HepG2 (cell line): Measurements from ENCODE around the gene PPP2R5C. TPM values are rescaled to one million over a fixed set of nuclear protein-coding genes. Genes with fewer than 3 reads are reported as not detected.

Experiments
- polyA plus RNA-seq, 8 experiments: library from polyadenylated mRNA; depleted of rRNA in 3 of 8; stranded (reverse) in 7 of 8; unstranded in 1 of 8; fragments of >200 nt; fragmentation: Illumina TruSeq in 4 of 8; extraction: Trizol in 4 of 8; gene quantifications; 2 replicates each; pipeline versions ENCODE4 v1.2.1 to v1.2.3, GENCODE V29; 2011 to 2016; ENCODE audit warnings: low read depth in 4 of 8, missing spikeins in 1 of 8, mixed read lengths in 1 of 8; ENCODE audit not compliant: insufficient read depth in 1 of 8
- total RNA-seq, 5 experiments: library from RNA; depleted of rRNA; stranded (reverse); fragments of >200 nt; fragmentation: Illumina TruSeq; extraction: Trizol; gene quantifications; 2 replicates each; pipeline ENCODE4 v1.2.3, GENCODE V29; 2016; ENCODE audit warnings: low read depth in 1 of 5
- TF ChIP-seq, protein P1 (sequence below): sonication (generic); formaldehyde crosslinking; IDR thresholded peaks from 2 replicates; pipeline ENCODE4 v1.5.1; 2020; ENCODE audit warnings: mild to moderate bottlenecking, missing genetic modification reagents
- TF ChIP-seq, protein P2 (sequence below): sonication (generic); formaldehyde crosslinking; IDR thresholded peaks from 2 replicates; pipeline ENCODE4 v1.4.0; 2020; ENCODE audit warnings: missing genetic modification reagents, borderline replicate concordance
- TF ChIP-seq, protein P3 (sequence below): sonication (generic); formaldehyde crosslinking; conservative IDR thresholded peaks from 2 replicates; pipeline ENCODE4 v1.4.0; 2020; ENCODE audit warnings: mild to moderate bottlenecking, missing genetic modification reagents, moderate library complexity
- TF ChIP-seq, protein P4 (sequence below): IDR thresholded peaks from 2 replicates; pipeline ENCODE4 v1.6.1; 2012; ENCODE audit warnings: low read depth, low read length, improper control_type of control experiment

The PPP2R5C gene
- total and polyA plus RNA-seq, 2 of the 13 experiments (the other 11 are each of a cell fraction or from before 2014, with no cell fraction given) = 74.3 to 78.5 TPM

DNA sequence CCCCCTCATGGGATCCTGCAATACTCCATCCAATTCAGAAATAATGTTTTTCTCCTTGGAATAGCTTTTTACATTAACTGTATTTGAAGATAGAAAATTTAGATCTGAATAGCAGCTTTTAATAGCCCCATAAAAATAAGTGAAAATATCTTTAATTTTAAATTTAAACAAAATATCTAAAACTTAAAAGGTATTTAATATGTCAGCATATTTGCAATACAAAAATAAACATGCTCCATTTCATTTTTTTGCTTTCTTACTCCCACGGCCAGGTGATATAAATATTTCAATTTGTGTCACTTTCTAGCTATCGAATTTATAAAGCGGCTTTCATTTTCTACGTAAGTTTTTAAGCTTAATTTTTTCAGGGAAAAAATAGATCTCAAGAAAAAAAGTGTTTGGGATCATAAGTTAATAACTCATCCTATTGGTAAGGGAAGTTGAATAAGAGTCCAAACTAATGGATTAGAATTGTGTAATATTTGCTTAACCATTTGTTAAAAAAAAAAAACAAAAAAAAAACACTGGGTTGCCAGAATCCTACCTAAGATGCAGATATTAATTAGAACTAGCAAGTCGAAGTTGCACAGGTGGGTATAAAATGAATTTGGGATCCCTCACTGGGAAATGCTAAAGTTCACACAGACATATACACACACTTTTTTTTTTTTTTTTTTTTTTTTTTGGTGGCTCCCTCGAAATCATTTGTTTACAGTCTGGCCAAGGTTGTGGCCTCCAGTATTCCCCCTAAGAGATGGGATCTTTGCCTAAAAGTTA lies 47.6 kb downstream of the PPP2R5C start (continued):
- TF ChIP-seq, protein P1, sequence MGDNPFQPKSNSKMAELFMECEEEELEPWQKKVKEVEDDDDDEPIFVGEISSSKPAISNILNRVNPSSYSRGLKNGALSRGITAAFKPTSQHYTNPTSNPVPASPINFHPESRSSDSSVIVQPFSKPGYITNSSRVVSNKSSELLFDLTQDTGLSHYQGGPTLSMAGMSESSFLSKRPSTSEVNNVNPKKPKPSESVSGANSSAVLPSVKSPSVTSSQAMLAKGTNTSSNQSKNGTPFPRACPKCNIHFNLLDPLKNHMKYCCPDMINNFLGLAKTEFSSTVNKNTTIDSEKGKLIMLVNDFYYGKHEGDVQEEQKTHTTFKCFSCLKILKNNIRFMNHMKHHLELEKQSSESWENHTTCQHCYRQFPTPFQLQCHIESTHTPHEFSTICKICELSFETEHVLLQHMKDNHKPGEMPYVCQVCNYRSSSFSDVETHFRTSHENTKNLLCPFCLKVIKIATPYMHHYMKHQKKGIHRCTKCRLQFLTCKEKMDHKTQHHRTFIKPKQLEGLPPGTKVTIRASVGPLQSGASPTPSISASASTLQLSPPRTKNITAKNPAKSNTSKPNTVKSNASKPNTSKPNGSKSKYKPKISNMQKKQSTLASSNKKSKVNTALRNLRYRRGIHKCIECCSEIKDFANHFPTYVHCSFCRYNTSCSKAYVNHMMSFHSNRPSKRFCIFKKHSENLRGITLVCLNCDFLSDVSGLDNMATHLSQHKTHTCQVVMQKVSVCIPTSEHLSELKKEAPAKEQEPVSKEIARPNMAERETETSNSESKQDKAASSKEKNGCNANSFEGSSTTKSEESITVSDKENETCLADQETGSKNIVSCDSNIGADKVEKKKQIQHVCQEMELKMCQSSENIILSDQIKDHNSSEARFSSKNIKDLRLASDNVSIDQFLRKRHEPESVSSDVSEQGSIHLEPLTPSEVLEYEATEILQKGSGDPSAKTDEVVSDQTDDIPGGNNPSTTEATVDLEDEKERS (CRISPR knock-in tag) = no peak
- TF ChIP-seq, protein P2, sequence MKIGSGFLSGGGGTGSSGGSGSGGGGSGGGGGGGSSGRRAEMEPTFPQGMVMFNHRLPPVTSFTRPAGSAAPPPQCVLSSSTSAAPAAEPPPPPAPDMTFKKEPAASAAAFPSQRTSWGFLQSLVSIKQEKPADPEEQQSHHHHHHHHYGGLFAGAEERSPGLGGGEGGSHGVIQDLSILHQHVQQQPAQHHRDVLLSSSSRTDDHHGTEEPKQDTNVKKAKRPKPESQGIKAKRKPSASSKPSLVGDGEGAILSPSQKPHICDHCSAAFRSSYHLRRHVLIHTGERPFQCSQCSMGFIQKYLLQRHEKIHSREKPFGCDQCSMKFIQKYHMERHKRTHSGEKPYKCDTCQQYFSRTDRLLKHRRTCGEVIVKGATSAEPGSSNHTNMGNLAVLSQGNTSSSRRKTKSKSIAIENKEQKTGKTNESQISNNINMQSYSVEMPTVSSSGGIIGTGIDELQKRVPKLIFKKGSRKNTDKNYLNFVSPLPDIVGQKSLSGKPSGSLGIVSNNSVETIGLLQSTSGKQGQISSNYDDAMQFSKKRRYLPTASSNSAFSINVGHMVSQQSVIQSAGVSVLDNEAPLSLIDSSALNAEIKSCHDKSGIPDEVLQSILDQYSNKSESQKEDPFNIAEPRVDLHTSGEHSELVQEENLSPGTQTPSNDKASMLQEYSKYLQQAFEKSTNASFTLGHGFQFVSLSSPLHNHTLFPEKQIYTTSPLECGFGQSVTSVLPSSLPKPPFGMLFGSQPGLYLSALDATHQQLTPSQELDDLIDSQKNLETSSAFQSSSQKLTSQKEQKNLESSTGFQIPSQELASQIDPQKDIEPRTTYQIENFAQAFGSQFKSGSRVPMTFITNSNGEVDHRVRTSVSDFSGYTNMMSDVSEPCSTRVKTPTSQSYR (CRISPR knock-in tag) = no peak
- TF ChIP-seq, protein P3, sequence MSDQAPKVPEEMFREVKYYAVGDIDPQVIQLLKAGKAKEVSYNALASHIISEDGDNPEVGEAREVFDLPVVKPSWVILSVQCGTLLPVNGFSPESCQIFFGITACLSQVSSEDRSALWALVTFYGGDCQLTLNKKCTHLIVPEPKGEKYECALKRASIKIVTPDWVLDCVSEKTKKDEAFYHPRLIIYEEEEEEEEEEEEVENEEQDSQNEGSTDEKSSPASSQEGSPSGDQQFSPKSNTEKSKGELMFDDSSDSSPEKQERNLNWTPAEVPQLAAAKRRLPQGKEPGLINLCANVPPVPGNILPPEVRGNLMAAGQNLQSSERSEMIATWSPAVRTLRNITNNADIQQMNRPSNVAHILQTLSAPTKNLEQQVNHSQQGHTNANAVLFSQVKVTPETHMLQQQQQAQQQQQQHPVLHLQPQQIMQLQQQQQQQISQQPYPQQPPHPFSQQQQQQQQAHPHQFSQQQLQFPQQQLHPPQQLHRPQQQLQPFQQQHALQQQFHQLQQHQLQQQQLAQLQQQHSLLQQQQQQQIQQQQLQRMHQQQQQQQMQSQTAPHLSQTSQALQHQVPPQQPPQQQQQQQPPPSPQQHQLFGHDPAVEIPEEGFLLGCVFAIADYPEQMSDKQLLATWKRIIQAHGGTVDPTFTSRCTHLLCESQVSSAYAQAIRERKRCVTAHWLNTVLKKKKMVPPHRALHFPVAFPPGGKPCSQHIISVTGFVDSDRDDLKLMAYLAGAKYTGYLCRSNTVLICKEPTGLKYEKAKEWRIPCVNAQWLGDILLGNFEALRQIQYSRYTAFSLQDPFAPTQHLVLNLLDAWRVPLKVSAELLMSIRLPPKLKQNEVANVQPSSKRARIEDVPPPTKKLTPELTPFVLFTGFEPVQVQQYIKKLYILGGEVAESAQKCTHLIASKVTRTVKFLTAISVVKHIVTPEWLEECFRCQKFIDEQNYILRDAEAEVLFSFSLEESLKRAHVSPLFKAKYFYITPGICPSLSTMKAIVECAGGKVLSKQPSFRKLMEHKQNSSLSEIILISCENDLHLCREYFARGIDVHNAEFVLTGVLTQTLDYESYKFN (CRISPR knock-in tag) = no peak
- TF ChIP-seq, protein P4, sequence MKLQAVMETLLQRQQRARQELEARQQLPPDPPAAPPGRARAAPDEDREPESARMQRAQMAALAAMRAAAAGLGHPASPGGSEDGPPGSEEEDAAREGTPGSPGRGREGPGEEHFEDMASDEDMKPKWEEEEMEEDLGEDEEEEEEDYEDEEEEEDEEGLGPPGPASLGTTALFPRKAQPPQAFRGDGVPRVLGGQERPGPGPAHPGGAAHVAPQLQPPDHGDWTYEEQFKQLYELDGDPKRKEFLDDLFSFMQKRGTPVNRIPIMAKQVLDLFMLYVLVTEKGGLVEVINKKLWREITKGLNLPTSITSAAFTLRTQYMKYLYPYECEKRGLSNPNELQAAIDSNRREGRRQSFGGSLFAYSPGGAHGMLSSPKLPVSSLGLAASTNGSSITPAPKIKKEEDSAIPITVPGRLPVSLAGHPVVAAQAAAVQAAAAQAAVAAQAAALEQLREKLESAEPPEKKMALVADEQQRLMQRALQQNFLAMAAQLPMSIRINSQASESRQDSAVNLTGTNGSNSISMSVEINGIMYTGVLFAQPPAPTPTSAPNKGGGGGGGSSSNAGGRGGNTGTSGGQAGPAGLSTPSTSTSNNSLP = peak; percentile 43
